OCI-LY7 (cell line): ENCODE results near the gene APOC4.

Experiments
- CTCF ChIP-seq: fragments of 200-600 bp; sonication (generic); conservative IDR thresholded peaks from 2 replicates; pipeline ENCODE4 v1.5.1; 2014; ENCODE audit warnings: mild to moderate bottlenecking, antibody characterized with exemption, low read length, moderate library complexity, mixed read lengths
- EZH2phosphoT487 ChIP-seq: fragments of 200-600 bp; sonication (generic); IDR thresholded peaks from 2 replicates; pipeline ENCODE4 v1.6.1; 2018; ENCODE audit warnings: low read depth, borderline replicate concordance, mild to moderate bottlenecking, mixed run types, antibody characterized with exemption, low read length, moderate library complexity, mixed read lengths

- TF ChIP-seq CTCF (no peak), EZH2phosphoT487 (no peak)
Measured at GRCh38 chr19:44927746-44928145, 14.3 kb upstream of the APOC4 start.
